Parathyroid adenoma (tissue), 2 donors: Measurements from ENCODE around the gene CD74.
"Not testable (repeated sequence)": the region's sequence is repeated elsewhere in the genome, so short reads cannot be mapped to it uniquely, and the experiment has no call there.

Source experiments
- H2AFZ ChIP-seq: fragments of 300-600 bp; sonication (generic); one replicate; pipeline ENCODE4 v1.7.0; 2017; ENCODE audit warnings: antibody characterized with exemption, mild to moderate bottlenecking
- H3K27ac ChIP-seq: fragments of 300-600 bp; sonication (generic); one replicate; pipeline ENCODE4 v1.7.0; 2017
- H3K27me3 ChIP-seq: fragments of 300-600 bp; sonication (generic); one replicate; pipeline ENCODE4 v1.7.0; 2017; ENCODE audit warnings: low read length; ENCODE audit not compliant: control insufficient read depth, insufficient read depth
- H3K36me3 ChIP-seq: fragments of 300-600 bp; sonication (generic); one replicate; pipeline ENCODE4 v1.7.0; 2017; ENCODE audit warnings: low read length; ENCODE audit not compliant: control insufficient read depth, insufficient read depth
- H3K4me1 ChIP-seq: fragments of 300-600 bp; sonication (generic); one replicate; pipeline ENCODE4 v1.7.0; 2017; ENCODE audit warnings: control low read depth
- H3K4me2 ChIP-seq: fragments of 300-600 bp; sonication (generic); one replicate; pipeline ENCODE4 v1.7.0; 2017; ENCODE audit warnings: low read length
- H3K4me3 ChIP-seq: fragments of 300-600 bp; sonication (generic); one replicate; pipeline ENCODE4 v1.7.0; 2017; ENCODE audit warnings: low read depth, low read length
- H3K79me2 ChIP-seq: fragments of 300-600 bp; sonication (generic); one replicate; pipeline ENCODE4 v1.7.0; 2017; ENCODE audit warnings: control low read depth
- H3K9ac ChIP-seq: fragments of 300-600 bp; sonication (generic); one replicate; pipeline ENCODE4 v1.7.0; 2017; ENCODE audit warnings: mild to moderate bottlenecking
- H3K9me3 ChIP-seq: fragments of 300-600 bp; sonication (generic); one replicate; pipeline ENCODE4 v1.7.0; 2017; ENCODE audit warnings: low read length; ENCODE audit not compliant: control insufficient read depth
- CTCF ChIP-seq: fragments of 300-600 bp; sonication (generic); IDR thresholded peaks from one replicate; pipeline ENCODE4 v1.7.0; 2017; ENCODE audit warnings: antibody characterized with exemption, mild to moderate bottlenecking
- donor health status: primary hyperparathyroidism.

Gene CD74

GRCh38 chr5:150428978-150429377, 16.3 kb upstream of the CD74 start:
- H3K4me2 ChIP-seq: no peak overlapping the region
- no peaks in the 10 kb centered on the region for H3K36me3 ChIP-seq
- H3K9ac ChIP-seq: no peak overlapping the region
- peak overlapping the region; percentile 42 for H3K27ac ChIP-seq
- no peaks in the 10 kb centered on the region for H3K79me2 ChIP-seq
- no peak overlapping the region for H3K4me3 ChIP-seq
- no peaks in the 10 kb centered on the region for H3K9me3 ChIP-seq
- H3K27me3 ChIP-seq: no peaks in the 10 kb centered on the region
- H2AFZ ChIP-seq: no peak overlapping the region
- no peak for TF ChIP-seq CTCF
- H3K4me1 ChIP-seq: peaks cover 9% of the 10 kb centered on the region

- H3K9me3 ChIP-seq: no peaks in the 10 kb centered on the region
- no peak for TF ChIP-seq CTCF
- no peaks in the 10 kb centered on the region for H3K79me2 ChIP-seq
- no peaks in the 10 kb centered on the region for H3K27me3 ChIP-seq
- peaks cover 9% of the 10 kb centered on the region for H3K4me1 ChIP-seq
- no peak overlapping the region for H3K4me2 ChIP-seq
- H3K4me3 ChIP-seq: no peak overlapping the region
- H2AFZ ChIP-seq: peak overlapping the region; percentile 88
- no peak overlapping the region for H3K9ac ChIP-seq
- H3K27ac ChIP-seq: peak overlapping the region; percentile 42
- no peaks in the 10 kb centered on the region for H3K36me3 ChIP-seq
Observed at GRCh38 chr5:150428106-150428876, 15.6 kb upstream of the CD74 start.

GRCh38 chr5:150426165-150426564, 13.5 kb upstream of the CD74 start:
- not testable (repeated sequence) for H3K79me2 ChIP-seq, H3K4me2 ChIP-seq, H2AFZ ChIP-seq, H3K4me3 ChIP-seq, H3K27ac ChIP-seq, H3K9ac ChIP-seq, H3K27me3 ChIP-seq, H3K9me3 ChIP-seq, H3K4me1 ChIP-seq, H3K36me3 ChIP-seq

GRCh38 chr5:150422758-150423157, 10.0 kb upstream of the CD74 start:
- Histone ChIP-seq H3K4me2 (no peak overlapping the region), H3K27me3 (no peaks in the 10 kb centered on the region), H3K4me1 (peaks cover under 1% of the 10 kb centered on the region), H3K9me3 (no peaks in the 10 kb centered on the region), H3K9ac (no peak overlapping the region), H2AFZ (no peak overlapping the region), H3K27ac (no peak overlapping the region), H3K36me3 (no peaks in the 10 kb centered on the region), H3K4me3 (no peak overlapping the region), H3K79me2 (no peaks in the 10 kb centered on the region)
- TF ChIP-seq CTCF: no peak

- TF ChIP-seq CTCF: no peak
- no peaks in the 10 kb centered on the region for H3K9me3 ChIP-seq
- no peak overlapping the region for H3K4me2 ChIP-seq
- H3K9ac ChIP-seq: no peak overlapping the region
- H3K27ac ChIP-seq: no peak overlapping the region
- no peak overlapping the region for H3K4me3 ChIP-seq
- no peaks in the 10 kb centered on the region for H3K27me3 ChIP-seq
- H2AFZ ChIP-seq: no peak overlapping the region
- no peaks in the 10 kb centered on the region for H3K79me2 ChIP-seq
- H3K4me1 ChIP-seq: no peaks in the 10 kb centered on the region
- H3K36me3 ChIP-seq: no peaks in the 10 kb centered on the region
Observed at GRCh38 chr5:150422075-150422474, 9.4 kb upstream of the CD74 start.
